DMS79 treated with DMSO at 0.1 percent for 48 hours (cell line): ENCODE data around the gene SORL1.

Experiments used
- DNase-seq: peaks from one replicate; lab custom pipeline; 2025; lab: John Stamatoyannopoulos, UW

Gene SORL1

DNA sequence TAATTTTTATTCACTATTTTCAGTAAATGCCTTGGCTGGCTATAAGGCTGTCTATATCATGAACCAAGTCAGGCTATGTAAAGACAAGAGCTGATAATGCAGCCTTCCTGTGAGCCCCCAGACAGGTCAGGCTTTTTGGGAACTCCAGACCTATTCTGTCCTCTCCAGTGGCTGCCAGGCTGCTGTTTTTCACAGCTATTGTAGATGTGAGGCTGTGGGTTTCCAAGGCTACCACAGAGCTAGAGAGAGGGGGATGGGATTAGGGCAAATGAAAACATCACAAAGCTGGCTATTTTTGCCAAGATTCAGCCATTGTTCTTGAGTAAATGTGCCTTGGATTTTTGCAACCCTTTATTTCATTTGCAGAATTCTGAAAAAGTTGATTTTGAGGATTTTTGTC, 56.3 kb downstream of the SORL1 start:
- no peak for DNase-seq

- DNase-seq = no peak
Measured at GRCh38 chr11:121510438-121510837, 58.3 kb downstream of the SORL1 start.

DNA sequence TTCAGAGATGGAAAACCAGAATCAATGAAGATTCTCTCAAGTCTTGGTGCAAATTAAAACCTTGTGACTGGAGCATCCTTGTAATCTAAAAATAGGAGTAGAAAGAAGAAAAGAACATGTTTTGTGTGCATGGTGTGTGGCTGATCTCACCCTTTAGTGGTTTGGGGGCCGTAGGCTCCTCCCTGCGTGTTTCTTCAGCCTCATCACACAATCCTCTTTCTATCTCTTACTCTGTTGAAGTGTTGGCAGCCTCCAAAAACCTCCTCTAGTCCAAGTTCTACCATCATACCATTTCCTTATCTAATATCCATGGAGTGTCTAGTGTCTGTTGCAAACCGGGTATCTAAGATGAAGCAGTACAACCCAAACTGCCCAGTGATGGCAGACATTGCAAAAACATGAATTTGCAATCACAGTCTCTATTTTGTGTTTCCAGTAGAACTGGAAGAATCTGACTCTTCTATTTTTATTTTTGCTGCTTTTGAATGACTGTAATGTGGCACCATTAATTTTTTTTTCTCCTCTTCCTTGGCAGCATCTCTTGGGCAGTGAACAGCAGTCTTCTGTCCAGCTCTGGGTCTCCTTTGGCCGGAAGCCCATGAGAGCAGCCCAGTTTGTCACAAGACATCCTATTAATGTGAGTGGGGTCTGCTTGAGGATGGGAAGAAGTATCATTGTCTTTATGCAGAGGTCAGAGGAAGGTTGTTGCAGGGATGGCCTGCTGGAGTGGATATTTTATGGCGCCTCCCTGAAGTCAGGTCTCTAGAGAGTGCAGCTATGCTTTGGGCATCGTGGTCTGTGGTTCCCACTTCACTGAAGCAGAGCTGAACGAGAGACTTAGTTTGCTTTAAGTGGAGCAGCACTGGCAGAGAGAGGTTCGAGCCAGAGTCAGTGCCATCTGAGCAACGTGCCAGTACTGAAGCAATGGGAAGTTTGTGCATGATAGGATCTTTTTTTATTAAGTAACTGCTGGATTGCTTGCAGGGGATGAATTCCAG, 60.7 kb downstream of the SORL1 start:
- DNase-seq = peak; percentile 53

- DNase-seq = peak; percentile 53
Measured at GRCh38 chr11:121513807-121514206, 61.7 kb downstream of the SORL1 start.

- peak; percentile 87 for DNase-seq
Measured at GRCh38 chr11:121514432-121515334, 62.6 kb downstream of the SORL1 start.

DNA sequence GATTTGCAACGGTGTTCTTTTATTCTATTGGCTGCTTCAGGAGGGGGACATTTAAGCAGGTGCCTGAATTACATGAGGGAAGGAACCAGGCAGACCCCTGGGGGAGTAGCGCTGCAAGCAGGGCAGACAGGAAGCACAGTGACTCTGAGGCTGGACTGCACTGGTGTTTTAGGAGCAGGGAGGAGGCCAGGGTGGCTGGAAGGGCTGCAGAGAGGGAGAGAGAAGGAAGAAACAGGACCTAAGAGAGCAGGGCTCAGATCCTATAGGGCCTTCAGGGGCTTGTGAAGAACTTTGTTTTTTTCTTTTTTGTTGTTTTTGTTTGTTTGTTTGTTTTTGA, 63.2 kb downstream of the SORL1 start:
- DNase-seq = peak; percentile 74

DNA sequence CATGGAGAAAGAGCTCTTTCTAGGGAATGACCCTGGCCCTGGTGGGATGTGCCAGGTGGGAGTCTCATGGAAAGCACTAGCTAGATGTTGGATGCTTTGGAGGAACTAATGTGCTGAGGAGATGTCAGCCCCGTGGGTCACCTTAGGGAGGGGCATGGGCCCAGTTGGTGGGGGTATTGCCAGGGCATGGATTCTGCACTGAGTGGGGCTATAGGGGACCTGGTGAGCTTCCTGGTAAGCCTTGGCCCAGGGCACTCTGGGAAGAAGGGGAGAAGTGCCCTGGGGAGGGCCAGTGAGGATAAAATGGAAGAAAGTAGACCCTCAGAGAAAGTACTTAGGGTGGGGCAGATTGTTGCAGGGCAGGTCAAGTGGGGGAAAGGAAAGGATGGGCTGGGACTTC, 65.9 kb downstream of the SORL1 start:
- DNase-seq = no peak

DNA sequence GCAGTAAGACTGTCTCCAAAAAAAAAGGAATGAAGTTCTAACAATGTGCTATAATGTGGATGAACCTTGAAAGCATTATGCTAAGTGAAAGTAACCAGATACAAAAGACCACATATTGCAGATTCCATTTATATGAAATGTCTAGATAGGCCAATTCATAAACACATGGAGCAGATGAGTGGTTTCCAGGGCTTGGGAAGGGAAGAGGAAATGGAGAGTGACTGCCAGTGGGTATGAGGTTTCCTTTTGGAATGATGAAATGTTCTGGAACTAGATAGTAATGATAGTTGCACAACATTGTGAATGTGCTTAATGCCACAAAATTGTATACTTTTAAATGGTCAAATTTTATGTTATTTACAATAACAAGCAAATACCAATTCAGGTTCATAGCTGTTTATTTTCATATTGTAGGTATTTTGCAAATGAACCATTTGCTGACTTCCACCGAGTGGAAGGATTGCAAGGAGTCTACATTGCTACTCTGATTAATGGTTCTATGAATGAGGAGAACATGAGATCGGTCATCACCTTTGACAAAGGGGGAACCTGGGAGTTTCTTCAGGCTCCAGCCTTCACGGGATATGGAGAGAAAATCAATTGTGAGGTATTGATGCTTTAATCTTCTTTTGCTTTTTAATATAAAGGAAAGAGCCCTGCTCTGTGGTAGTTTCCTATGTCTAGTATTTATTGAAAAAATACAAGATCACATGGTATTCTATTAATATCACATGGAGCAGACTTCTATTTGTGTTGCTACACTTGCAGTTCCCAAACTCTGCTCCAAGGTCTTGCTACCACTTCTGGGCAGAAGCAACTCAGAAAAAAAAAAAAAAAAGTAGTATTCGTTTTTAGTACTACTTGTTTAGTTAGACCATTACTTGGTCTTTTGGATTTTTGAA, 68.4 kb downstream of the SORL1 start:
- no peak for DNase-seq

- no peak for DNase-seq
Measured at GRCh38 chr11:121521145-121522042, 69.3 kb downstream of the SORL1 start.

GRCh38 chr11:121522043-121522941, 70.2 kb downstream of the SORL1 start:
- DNase-seq = no peak

DNA sequence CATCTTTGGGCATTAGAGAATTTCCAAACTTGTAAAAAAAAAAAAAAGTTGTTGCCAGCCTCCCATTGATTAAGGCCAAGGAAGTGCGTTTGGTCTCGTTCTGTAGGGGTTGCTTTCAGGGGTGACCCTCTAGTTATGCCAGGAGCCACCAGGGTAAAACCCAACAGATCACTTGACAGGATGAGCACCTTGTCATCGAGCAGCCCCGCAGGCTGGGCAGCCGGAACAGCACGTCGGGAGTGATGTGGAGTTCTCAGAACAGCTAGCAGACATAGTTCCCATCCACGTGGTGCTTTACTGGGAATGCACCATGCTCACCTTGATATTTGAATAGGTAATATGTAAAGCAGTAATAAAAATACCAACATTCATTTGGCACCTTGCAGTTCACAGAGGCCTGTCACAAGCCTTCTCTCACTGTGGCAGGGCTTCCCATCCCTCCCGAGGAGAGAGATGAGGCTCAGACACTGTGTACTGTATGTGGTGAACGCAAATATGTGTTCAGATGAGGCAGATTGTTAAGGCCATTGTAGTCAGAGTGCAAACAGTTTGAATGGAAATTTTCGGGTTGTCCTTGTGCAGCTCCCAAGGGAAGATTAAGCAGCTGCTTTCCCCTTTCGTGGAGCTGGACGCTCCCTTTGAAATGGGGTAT, 71.6 kb downstream of the SORL1 start:
- no peak for DNase-seq

DNA sequence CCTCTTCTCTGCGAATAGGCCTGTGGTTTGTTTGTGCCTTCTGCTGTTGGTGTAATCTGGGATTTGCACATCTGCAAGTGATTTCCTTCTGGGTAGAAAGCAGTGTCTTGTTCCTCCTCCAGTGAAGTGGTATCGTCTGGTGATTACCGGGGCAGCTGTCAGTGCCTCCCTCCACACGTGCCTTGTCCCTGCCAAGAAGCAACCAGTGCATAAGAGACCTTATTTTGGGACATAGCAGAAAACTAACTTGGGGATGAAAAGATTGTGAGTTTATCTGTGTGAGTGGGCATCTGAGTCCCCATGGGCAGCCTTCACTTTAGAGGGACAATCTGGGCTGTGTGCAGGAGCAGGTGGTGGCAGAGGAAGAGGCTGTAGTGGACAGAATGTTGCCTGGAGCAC, 72.1 kb downstream of the SORL1 start:
- no peak for DNase-seq

DNA sequence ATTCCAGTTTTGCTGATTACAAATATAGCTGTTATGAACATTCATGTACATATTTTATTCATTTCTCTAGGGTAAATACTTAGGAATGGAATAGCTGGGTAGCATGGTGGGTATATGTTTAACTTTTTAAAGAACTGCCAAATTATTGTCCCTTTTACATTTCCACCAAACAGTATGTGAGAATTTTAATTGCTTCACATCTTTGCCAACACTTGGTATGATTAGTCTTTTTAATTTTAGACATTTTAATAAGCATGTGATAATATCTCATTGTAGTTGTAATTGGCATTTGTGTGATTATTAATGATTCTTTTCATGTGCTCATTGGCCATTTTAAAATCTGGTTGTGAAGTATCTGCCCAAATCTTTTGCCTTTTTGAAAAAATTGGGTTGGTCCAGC, 73.3 kb downstream of the SORL1 start:
- DNase-seq = no peak

DNA sequence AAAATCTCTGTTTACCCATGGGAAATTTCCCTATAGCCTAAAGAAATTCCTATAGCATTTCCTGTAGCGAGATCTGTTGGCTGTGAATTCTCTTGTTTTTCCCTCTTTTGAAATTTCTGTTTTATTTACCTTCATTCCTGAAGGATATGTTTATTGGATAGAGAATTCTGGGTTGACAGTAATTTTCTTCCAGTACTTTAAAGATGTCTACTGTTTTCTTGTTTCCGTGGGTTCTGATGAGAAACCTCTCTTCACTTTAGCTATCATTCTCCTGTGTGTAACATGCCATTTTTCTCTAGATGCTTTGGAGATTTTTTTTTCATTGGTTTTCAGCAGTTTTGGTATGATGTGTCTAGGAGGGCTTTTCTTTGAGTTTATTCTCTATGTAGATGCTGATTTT, 78.1 kb downstream of the SORL1 start:
- DNase-seq = no peak

DNA sequence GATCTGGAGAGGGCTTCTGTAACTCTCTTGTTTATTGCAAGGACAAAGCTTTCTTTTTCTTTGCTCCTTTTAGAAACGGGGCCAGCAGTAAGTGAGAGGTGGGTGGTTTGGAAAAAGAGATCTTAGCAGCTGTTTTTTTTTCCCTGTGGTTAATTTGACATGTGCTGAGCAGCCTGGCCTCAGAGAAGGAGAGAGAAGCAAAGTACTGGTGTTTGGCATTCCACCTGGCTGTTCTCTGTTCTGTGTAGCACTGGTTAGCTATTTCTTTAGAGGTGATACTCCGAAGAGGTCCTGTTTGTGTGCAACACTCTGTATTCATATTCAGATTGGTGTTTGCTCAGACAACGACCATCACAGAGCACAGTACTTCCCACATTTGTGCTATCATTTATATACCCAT, 81.5 kb downstream of the SORL1 start:
- DNase-seq = peak; percentile 64

DNA sequence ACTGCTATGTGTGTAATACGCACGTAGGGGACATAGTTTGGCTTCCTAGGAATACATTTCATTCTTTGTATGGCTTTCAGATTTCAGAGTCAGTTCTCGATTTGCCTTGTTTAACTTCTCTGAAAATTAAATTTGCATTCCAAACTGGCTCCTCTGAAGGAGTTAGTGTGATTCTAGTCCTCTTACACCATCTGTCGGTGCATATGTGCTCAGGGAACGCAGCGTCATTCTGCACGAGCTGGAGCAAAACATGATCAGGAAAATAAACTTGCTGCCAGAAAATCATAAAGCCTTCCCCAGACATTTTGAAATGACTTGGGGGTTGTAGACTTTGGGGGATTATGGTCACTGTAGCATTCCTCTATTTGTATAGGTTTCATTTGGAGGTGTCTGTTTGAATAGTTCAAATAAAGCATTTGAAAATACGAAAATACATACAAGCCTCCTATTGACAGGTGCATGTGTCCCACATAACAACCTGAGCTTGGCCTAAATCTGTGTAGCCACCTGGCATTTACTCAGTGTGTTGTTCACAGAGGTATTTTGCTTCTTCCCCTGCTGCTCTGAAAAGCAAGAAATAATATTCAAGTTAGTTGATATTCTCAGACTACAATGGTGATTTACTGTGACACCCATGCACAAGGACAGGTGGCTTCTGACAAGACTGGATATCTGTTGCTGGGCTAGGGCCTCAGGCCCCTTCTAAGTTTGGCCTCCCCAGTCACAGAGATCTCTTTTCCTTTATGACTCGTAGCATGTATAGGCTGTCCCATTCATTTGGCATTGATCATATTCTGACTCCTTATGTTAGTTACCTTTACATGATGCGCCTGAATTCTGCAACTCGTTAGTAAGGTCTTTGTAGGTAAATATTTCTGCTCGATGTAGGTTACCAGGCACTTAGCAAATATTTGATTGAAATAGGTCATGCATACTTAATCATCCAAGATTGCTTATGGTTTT, 82.3 kb downstream of the SORL1 start:
- DNase-seq = peak; percentile 67

GRCh38 chr11:121535129-121535796, 83.1 kb downstream of the SORL1 start:
- DNase-seq = peak; percentile 84
